Subcutaneous adipose tissue (tissue), 4 donors: Measurements from ENCODE around the gene ATXN1. TPM values are rescaled to one million over a fixed set of nuclear protein-coding genes. Genes with fewer than 3 reads are reported as not detected.

Experiments used
- total RNA-seq, 4 donors: library from RNA; depleted of rRNA; stranded (reverse); fragments of >200 nt; gene quantifications; one replicate each; pipeline ENCODE4 v1.1.0, GENCODE V29; 2016
- TF ChIP-seq, protein P1 (sequence below): fragments of 450-650 bp; IDR thresholded peaks from one replicate; pipeline ENCODE4 v1.5.1; 2016; ENCODE audit warnings: low read depth, mild to moderate bottlenecking, control low read depth, antibody characterized with exemption, moderate library complexity

Gene ATXN1
- total RNA-seq, 4 donors from 2014 or later = 27.1 to 35.6 (median 35.1) TPM

DNA sequence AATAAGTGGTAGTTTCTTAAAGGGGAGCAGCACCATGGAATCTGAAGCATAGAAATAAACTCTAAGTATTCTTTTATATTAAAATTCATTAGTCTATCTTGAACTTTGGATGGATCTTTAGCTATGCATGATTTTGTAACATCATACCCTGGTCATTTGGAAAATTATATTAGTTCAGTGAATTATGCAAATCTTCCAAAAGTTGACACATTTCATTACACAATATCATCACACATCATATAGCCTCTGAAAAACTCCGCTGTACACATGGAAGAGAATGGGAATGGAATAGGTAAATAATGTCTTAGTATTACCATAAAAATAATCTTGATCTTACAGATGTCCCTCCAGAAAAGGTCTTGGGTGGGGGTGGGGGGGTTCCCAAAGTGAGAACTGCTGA, 96.1 kb downstream of the ATXN1 start:
- TF ChIP-seq, protein P1, sequence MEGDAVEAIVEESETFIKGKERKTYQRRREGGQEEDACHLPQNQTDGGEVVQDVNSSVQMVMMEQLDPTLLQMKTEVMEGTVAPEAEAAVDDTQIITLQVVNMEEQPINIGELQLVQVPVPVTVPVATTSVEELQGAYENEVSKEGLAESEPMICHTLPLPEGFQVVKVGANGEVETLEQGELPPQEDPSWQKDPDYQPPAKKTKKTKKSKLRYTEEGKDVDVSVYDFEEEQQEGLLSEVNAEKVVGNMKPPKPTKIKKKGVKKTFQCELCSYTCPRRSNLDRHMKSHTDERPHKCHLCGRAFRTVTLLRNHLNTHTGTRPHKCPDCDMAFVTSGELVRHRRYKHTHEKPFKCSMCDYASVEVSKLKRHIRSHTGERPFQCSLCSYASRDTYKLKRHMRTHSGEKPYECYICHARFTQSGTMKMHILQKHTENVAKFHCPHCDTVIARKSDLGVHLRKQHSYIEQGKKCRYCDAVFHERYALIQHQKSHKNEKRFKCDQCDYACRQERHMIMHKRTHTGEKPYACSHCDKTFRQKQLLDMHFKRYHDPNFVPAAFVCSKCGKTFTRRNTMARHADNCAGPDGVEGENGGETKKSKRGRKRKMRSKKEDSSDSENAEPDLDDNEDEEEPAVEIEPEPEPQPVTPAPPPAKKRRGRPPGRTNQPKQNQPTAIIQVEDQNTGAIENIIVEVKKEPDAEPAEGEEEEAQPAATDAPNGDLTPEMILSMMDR = no peak

DNA sequence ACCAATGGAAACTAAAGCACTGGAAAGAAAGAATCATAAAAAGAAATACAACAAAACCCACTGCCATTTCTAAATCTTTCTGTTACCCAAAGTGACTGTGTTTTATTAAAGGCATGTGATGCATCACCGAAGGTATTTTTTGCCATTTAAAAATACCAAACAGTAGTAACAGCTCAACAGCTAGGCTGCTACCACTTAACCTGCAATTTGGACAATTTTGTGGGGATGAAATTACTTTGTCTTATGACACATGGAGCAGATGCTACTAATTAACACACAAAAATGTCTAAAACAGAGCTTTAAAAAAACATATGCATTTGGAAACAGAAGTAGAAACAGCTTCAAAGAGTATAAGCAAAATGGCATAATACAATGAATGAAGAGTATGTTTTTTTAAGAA, 97.4 kb downstream of the ATXN1 start:
- TF ChIP-seq, protein P1 = no peak

DNA sequence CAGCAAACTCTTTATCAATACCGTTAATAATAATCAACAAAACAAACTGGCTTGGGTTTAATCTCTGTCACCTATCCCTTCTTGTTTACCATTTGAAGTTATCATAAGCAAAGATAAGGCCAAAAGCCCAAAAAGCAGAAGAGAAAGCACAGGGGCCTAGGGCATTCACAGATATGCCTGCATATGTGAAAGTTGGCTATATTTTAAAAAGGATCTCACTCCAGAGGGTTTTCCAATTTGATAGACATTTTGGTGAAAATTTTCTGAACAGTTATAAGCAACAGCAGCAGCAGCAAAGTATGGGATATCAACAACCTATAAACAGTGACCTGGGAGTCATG, 101.1 kb downstream of the ATXN1 start:
- TF ChIP-seq, protein P1 = no peak

DNA sequence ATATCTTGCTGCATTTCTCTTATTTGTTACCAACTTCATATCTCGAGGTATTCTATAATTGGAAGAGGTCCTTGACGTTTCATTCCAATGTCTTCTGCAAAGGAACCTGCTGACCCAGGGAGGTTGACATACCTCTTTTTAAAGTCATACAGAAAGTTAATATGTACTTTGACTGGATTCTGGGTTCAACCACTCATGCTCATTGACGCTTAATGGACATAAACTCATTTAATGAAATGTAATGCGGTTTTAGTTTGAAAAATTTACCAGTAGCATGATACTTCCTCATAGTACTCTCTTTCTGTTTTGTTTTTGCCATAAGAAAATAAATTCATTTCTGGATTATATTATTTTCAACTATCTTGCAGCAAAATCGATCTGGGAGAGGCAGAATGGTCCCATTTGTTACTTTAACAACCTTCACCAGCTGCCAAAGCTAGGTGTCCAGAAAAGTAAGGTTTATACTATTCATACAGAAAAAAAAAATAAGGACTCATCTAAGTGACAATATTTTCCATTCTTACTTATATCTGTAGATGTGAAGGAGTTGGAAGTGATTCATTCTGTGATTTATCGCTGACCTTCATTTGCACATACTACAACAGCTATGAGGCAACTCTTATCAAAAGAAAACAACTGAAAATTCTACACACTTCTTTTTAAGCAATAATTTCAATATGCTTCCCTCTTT, 101.6 kb downstream of the ATXN1 start:
- TF ChIP-seq, protein P1 = no peak

DNA sequence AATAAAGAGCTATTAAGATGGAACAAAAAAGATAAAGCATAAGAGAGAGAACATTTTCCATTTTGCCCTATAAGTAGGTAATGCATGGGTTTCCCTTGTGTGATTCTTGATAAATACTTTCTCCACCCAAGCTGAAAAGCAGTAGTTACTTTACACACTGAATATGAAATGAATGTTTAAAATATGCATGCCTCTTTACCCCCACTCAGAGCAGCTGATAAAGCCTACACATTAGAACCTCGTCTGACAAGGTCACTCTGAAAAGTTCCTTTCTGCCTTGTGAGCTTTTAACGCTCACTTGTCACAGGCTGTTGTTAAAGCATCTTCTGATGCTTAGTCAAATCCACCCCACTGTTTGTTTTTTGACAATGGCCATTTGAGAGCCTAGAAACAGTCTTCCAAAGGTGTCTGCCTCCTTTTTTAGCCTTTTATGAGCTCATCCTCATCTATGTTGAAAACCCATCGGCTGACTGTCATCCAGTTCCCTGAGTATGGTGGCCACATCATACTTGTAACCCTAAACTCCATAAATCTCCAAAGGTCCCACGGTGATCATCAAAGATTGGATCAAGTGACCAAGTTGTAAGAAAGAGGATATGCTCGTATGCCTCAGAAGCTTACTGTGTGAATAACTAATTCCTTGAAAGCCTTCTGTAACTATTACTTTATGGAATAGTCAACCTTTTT, 102.8 kb downstream of the ATXN1 start:
- TF ChIP-seq, protein P1 = no peak

DNA sequence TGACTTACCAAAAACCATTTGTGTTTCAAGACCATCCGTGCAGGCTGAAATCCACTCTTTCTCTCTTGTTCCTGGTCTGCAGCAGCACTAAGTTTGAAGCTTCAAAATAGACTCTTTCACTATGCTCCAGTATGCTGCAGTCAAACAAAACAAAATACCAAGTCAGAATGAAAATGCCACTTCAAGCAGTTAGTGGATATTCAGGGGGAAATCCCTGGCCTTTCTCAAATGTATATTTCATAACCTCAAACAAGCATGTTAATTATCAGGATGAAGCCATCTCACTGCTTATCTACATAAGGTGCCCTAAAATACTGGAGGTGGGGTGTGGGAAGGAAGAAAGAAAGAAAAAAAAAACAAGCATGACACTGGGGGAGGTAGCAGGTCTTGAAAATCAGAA, 103.5 kb downstream of the ATXN1 start:
- TF ChIP-seq, protein P1 = no peak

DNA sequence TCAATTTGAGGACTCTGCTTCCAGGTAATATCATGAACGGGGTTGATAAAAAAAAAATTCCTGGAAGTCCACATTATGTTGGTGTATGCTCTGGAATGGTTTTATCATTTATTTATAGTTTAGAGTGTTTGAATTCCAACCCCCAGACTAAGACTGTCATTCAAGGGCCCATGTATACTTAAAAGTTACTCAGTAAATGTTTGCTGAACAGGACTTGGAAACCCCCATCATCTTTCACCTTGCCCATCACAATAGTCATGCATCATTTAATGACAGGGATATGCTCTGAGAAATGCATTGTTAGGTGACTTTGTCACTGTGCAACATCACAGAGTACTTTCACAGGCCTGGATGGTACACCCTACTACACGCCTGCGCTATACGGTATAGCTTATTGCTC, 104.8 kb downstream of the ATXN1 start:
- TF ChIP-seq, protein P1 = no peak
